Smooth muscle cell (in vitro differentiated cells): ENCODE data around the gene CDKN2B-AS1. TPM values are rescaled to one million over a fixed set of nuclear protein-coding genes. Genes with fewer than 3 reads are reported as not detected.

Source experiments
- DNase-seq: peaks from one replicate; lab custom pipeline; 2025; ENCODE audit not compliant: unreplicated experiment; lab: John Stamatoyannopoulos, UW
- H2AFZ ChIP-seq: fragments of 200-600 bp; sonication (generic); 2 replicates; pipeline ENCODE4 v1.6.0; 2016; ENCODE audit warnings: antibody characterized with exemption, low read depth, mild to moderate bottlenecking
- H3F3A ChIP-seq: fragments of 200-600 bp; sonication (generic); 2 replicates; pipeline ENCODE4 v1.6.0; 2017; ENCODE audit warnings: antibody characterized with exemption, low read depth
- H3K27ac ChIP-seq: fragments of 200-600 bp; sonication (generic); 2 replicates; pipeline ENCODE4 v1.5.1; 2016; ENCODE audit warnings: low read depth, mild to moderate bottlenecking
- H3K27me3 ChIP-seq: fragments of 200-600 bp; sonication (generic); 2 replicates; pipeline ENCODE4 v1.6.1; 2016; ENCODE audit warnings: low read depth, mild to moderate bottlenecking
- H3K36me3 ChIP-seq: fragments of 200-600 bp; sonication (generic); 2 replicates; pipeline ENCODE4 v1.5.1; 2016; ENCODE audit warnings: low read depth
- H3K4me1 ChIP-seq: fragments of 200-600 bp; sonication (generic); 2 replicates; pipeline ENCODE4 v1.5.1; 2016; ENCODE audit warnings: low read depth
- H3K4me2 ChIP-seq: fragments of 200-600 bp; sonication (generic); 2 replicates; pipeline ENCODE4 v1.6.0; 2016; ENCODE audit warnings: mild to moderate bottlenecking
- H3K4me3 ChIP-seq: fragments of 200-600 bp; sonication (generic); 2 replicates; pipeline ENCODE4 v1.5.1; 2016; ENCODE audit warnings: mild to moderate bottlenecking
- H3K79me2 ChIP-seq: fragments of 200-600 bp; sonication (generic); 2 replicates; pipeline ENCODE4 v1.6.0; 2016; ENCODE audit warnings: low read depth, mild to moderate bottlenecking
- H3K9ac ChIP-seq: fragments of 200-600 bp; sonication (generic); 2 replicates; pipeline ENCODE4 v1.6.0; 2016; ENCODE audit warnings: low read depth
- H3K9me3 ChIP-seq: fragments of 200-600 bp; sonication (generic); replicated peaks from 2 replicates; pipeline ENCODE4 v1.5.1; 2016; ENCODE audit warnings: low read depth
- H4K20me1 ChIP-seq: fragments of 200-600 bp; sonication (generic); 2 replicates; pipeline ENCODE4 v1.6.0; 2016; ENCODE audit warnings: low read depth
- WGBS: methylation state at CpG from one replicate; pipeline ENCODE4 v1.1.7; 2016; ENCODE audit warnings: low lambda C conversion rate; 5-methylcytosine and 5-hydroxymethylcytosine counted together
- polyA plus RNA-seq: library from polyadenylated mRNA; unstranded; fragments of >200 nt; fragmentation: Nextera tagmentation; extraction: Ambion mirVana; gene quantifications from 2 replicates; pipeline ENCODE4 v1.2.1, GENCODE V29; 2016
- total RNA-seq: library from RNA; depleted of rRNA; stranded (reverse); fragments of >200 nt; gene quantifications from 2 replicates; pipeline ENCODE4 v1.2.3, GENCODE V29; 2014
- TF ChIP-seq, protein P1 (sequence below): fragments of 200-600 bp; sonication (generic); IDR thresholded peaks from 2 replicates; pipeline ENCODE4 v1.5.1; 2017; ENCODE audit warnings: borderline replicate concordance, mild to moderate bottlenecking, antibody characterized with exemption; ENCODE audit not compliant: insufficient read depth, poor library complexity, severe bottlenecking

CDKN2B-AS1 gene
- total and polyA plus RNA-seq, 2 experiments from 2014 or later, result 32.7 to 38.5 TPM

- Histone ChIP-seq H4K20me1 (no peaks in the 10 kb centered on the region), H3F3A (no peaks in the 10 kb centered on the region), H3K9me3 (no peaks in the 10 kb centered on the region), H3K27me3 (no peaks in the 10 kb centered on the region), H3K4me1 (peaks cover 14% of the 10 kb centered on the region), H2AFZ (peak overlapping the region; percentile 8), H3K79me2 (no peaks in the 10 kb centered on the region), H3K36me3 (no peaks in the 10 kb centered on the region), H3K4me2 (peak overlapping the region; percentile 49), H3K4me3 (no peak overlapping the region), H3K9ac (peak overlapping the region; percentile 28), H3K27ac (peak overlapping the region; percentile 84)
- TF ChIP-seq, protein P1, sequence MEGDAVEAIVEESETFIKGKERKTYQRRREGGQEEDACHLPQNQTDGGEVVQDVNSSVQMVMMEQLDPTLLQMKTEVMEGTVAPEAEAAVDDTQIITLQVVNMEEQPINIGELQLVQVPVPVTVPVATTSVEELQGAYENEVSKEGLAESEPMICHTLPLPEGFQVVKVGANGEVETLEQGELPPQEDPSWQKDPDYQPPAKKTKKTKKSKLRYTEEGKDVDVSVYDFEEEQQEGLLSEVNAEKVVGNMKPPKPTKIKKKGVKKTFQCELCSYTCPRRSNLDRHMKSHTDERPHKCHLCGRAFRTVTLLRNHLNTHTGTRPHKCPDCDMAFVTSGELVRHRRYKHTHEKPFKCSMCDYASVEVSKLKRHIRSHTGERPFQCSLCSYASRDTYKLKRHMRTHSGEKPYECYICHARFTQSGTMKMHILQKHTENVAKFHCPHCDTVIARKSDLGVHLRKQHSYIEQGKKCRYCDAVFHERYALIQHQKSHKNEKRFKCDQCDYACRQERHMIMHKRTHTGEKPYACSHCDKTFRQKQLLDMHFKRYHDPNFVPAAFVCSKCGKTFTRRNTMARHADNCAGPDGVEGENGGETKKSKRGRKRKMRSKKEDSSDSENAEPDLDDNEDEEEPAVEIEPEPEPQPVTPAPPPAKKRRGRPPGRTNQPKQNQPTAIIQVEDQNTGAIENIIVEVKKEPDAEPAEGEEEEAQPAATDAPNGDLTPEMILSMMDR, result no peak
- DNase-seq, result no peak
- WGBS, result 17% methylated on average over 1 of the region's 1 CpG
Measured at GRCh38 chr9:22030101-22030598, 35.6 kb downstream of the CDKN2B-AS1 start.

DNA sequence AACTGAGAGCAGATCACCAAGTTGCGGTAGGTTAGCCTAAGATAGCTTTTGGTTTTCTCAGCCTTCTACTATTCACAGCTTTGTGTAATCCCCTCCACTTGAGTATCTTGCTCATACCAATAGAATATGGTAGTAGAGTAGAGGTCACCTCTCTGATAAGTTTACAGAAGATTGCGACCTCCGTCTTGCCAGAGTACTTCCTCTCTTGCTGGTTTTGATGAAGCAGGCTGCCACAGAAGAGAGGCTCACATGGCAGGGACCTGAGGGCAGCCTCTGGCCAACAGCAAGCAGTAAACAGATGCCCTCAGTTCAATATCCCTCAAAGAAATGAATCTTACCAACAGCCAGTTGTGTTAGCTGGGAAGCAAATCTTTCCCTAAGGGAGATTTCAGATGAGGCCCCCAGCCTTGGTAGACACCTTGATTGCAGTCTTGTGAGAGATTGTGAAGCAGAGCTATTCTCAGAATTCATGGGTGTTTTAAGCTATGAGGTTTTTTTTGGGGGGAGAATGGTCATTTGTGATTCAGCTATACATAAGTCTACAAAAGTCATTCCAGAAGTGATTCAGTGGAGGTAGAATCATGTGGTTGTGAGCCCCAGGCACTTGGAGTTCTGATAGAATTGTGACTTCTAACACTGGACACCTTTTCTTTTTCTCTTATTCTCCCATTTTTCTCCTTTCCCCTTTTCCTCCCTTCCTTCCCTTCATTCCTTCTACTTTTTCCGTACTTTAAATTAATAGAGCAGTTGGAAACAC is 37.2 kb downstream of the CDKN2B-AS1 start:
- peaks cover 14% of the 10 kb centered on the region for H3K4me1 ChIP-seq
- H3K27ac ChIP-seq, result peak overlapping the region; percentile 9
- no peak for DNase-seq
- H3K4me2 ChIP-seq, result no peak overlapping the region
- H3K36me3 ChIP-seq, result no peaks in the 10 kb centered on the region
- H2AFZ ChIP-seq, result no peak overlapping the region
- TF ChIP-seq, protein P1, result no peak
- no peaks in the 10 kb centered on the region for H3K79me2 ChIP-seq
- WGBS, result 93% methylated on average over 4 of the region's 4 CpGs
- no peaks in the 10 kb centered on the region for H3K27me3 ChIP-seq
- no peaks in the 10 kb centered on the region for H3K9me3 ChIP-seq
- no peak overlapping the region for H3K9ac ChIP-seq
- H4K20me1 ChIP-seq, result no peaks in the 10 kb centered on the region
- no peak overlapping the region for H3K4me3 ChIP-seq
- H3F3A ChIP-seq, result no peaks in the 10 kb centered on the region

DNA sequence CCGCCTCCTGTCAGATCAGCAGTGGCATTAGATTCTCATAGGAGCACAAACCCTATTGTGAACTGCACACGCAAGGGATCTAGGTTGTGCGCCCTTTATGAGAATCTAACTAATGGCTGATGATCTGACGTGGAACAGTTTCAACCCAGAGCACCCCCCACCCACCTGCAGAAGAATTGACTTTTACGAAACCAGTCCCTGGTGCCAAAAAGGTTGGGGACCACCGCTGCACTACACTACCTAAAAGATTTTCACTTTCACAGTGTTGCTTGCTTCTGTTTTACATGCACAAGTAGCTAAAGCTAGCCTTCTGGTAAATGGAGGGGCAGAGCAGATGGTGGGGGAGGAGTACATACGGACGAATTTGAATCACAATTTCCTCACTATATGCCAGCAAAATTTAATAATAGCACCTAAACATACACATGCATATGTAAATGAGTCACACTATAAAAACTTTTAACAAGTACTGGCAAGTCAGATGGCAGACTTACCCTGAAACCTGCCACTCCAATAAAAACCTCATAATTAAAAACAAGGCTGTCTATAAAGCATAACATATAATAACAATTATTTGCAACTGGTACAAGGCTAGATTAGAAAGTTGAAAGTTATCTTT is 38.5 kb downstream of the CDKN2B-AS1 start:
- WGBS, result 76% methylated on average over 8 of the region's 8 CpGs

More for the DNA sequence above, 38.5 kb downstream of the CDKN2B-AS1 start:
- Histone ChIP-seq H3F3A (no peaks in the 10 kb centered on the region), H3K27ac (no peak overlapping the region), H3K4me1 (peaks cover 14% of the 10 kb centered on the region), H3K9ac (no peak overlapping the region), H3K79me2 (no peaks in the 10 kb centered on the region), H3K4me3 (no peak overlapping the region), H4K20me1 (no peaks in the 10 kb centered on the region), H3K4me2 (no peak overlapping the region), H2AFZ (no peak overlapping the region), H3K36me3 (no peaks in the 10 kb centered on the region), H3K9me3 (no peaks in the 10 kb centered on the region), H3K27me3 (no peaks in the 10 kb centered on the region)
- TF ChIP-seq, protein P1, result no peak
- DNase-seq, result no peak
